ENCODE data around the gene VSIR.

VSIR gene

DNA sequence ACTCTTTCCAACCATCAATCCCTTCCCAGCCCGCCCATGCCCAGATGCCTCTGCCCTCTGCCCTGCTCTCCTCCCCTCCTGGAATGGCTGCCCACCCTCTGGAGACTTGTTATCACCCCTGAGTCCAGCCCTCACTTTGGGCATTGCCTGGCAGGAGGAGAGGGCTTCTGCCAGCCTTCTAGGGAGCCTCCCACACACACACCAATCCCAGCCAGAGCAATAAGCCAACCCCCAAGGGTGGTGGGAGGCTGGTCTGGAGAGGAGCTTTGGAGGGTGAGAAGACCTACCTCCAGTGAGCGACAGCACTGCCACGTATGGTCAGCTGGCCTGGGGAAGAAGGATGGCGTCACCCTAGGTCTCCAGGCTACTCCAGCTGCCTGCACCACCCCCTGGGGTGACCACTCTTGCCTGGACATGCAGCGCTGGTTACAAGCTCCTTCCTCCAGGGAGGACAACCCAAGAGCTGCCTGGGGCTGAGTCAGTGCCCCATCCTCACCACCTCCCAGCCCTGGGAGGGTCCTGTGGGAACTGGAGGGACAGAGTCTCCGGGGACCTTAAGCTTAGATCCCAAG, 62.2 kb downstream of the VSIR start:
- DNase-seq = no peak

- no peak for DNase-seq
Measured at GRCh38 chr10:71710519-71710918, 62.8 kb downstream of the VSIR start.

DNA sequence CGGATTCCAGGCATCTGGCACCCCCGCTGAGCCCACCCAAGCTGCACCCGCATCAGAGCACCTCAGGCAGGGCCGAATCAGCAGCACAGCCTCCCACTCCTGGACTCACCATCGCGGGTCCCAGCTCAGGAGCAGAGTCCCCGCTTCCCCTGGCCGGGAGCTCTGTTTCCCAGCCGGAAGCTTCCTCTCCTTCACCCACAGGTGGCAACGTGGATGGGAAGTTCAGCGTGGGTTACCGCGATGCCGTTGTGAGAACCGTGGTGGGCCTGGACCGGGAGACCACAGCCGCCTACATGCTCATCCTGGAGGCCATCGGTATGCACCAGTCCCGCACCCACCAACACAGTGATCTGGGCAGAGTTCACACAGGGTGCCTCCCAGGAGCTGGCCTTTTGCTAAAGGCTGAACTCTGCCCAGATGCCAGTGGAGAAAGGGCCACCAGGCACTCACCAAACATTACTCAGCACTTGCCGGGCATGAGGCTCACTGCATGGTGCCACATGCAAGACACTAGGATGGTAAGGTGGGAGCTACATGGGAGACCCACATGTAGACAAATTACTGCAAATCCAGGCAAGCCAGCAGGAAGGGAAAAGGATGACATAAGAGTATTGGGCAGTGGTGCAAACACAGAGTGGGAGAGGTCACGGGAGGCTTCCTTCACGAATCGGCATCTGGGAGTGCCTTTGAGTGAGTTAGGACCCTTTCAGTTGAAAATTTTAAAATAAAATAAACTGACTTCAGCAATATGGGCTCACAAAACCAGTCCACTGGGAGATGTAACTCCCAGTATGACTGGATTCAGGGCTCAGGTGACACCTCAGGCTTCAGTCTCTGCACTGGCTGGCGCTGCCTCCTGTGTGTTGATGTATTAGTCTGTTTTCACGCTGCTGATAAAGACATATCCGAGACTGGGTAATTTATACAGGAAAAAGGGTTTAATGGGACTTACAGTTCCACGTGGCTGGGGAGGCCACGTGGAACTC, 64.1 kb downstream of the VSIR start:
- DNase-seq = no peak

- peak; percentile 46 for DNase-seq
Measured at GRCh38 chr10:71708301-71708703, 65.0 kb downstream of the VSIR start.

GRCh38 chr10:71707240-71707789, 66.0 kb downstream of the VSIR start:
- DNase-seq = no peak

- DNase-seq = no peak
Measured at GRCh38 chr10:71706216-71707121, 66.9 kb downstream of the VSIR start.

- no peak for DNase-seq
Measured at GRCh38 chr10:71705582-71705981, 67.7 kb downstream of the VSIR start.

- no peak for DNase-seq
Measured at GRCh38 chr10:71704816-71705215, 68.5 kb downstream of the VSIR start.

GRCh38 chr10:71703577-71703976, 69.7 kb downstream of the VSIR start:
- no peak for DNase-seq

GRCh38 chr10:71701496-71702132, 71.7 kb downstream of the VSIR start:
- no peak for DNase-seq

DNA sequence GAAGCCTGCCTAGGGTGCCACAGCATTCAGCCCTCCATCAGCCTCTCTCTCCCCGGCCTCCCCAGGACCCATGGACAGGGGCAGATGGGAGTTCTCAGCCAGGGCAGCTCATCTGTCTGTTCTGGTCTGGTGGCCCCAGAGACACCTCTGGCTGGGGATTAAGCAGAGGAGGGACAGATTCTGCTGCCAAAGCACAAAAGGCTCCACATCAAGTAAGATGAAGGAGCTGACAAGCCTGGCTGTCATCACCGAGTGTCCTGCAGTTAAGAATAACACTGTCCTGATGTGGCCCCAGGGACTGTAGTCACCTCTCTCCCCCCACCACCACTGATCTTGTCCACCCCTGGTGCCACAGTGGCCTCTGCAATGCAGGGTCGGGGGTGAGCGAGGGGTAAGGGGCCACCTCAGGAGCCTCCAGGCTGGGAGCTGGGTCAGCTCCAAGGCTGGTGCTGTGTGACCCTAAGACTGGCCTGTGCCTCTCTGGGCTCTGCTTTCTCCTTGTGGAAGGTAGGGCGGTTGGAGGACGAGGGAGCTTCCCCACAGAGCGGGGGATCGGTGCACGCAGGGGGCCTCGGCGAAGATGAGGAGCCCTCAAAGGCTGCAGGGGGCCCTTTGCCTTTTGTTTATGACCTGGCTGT, 72.5 kb downstream of the VSIR start:
- no peak for DNase-seq

DNA sequence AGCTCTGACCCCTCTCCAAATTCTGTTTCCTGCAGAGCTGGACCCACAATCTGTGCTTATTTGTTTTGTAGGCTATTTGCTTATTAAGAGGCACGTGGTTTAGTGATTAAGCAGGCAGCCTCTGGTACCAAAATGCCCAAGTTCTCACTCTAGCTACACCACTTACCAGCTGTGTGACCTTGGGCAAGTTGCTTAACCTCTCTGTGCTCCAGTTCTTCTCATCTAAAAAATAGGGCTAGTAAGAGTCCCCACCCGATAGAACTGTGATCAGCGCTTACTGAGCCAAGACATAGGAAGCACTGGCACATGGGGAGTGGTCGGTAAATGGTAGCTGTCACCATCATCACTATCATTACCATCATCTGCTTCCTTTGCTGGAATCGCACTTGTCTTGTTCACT, 74.6 kb downstream of the VSIR start:
- DNase-seq = no peak

DNA sequence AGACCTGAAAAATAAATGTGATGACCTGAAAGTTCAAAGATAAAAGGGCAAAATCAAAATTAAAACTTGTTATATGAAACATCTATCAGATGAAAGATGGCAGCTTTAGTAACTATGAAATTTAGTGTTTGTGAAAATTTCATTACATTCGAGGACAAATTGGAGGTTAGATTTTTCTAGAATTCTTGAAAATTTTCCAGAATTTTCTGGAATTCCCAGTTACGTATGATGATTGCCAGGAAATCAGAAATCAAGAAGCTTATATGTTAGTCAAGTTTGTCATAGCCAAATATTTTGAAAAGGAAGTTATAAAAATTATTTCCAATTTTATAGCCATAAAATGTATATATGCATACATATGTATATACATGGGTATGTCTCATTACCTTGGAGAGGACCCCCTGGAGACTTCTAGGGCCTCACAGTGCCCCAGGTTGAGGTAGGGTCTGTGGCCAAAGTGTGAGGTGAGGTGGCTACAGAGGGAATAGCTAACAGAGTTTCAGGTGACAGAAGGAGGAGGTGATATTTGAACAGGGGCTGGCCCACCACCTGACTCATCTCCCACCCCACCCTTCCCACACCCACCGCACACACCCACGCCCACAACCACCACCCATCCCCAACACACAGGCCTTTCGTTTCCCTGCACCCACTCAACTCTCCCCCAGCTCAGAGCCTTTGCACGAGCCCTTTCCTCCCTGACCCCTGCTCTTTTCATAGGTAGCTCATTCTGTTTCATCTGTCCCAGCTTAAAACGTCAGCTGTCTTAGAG, 75.2 kb downstream of the VSIR start:
- DNase-seq = no peak

Data from activated CD4-positive, alpha-beta T cell treated with anti-CD3 and anti-CD28 coated beads for 1 hour (primary cell).